Stimulated activated naive CD4-positive, alpha-beta T cell (primary cell): ENCODE data around the gene GPAT3.
"Not testable (repeated sequence)": the region's sequence is repeated elsewhere in the genome, so short reads cannot be mapped to it uniquely, and the experiment has no call there.

Experiments used
- DNase-seq, 6 experiments: peaks; one replicate each; lab custom pipeline; 2025; lab: John Stamatoyannopoulos, UW

The GPAT3 gene

GRCh38 chr4:83603129-83603528, 67.2 kb downstream of the GPAT3 start:
- DNase-seq: no peak

DNA sequence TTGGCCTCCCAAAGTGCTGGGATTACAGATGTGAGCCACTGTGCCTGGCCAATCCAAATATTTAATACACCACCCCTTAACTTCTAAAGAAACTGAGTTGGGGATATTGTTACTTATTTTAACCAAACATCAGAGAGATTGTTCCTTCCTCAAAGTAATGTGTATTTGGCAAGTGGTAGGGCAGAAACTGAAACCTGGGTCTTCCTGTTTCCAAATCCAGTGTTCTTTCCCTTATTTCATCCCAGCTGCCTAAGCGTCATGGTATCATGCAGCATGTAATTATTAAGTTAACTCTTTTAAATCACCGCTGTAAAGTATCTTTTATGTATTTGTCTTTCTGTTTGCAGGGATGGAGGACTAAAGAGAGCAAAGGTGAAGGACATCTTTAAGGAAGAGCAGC, 68.4 kb downstream of the GPAT3 start:
- no peak for DNase-seq

DNA sequence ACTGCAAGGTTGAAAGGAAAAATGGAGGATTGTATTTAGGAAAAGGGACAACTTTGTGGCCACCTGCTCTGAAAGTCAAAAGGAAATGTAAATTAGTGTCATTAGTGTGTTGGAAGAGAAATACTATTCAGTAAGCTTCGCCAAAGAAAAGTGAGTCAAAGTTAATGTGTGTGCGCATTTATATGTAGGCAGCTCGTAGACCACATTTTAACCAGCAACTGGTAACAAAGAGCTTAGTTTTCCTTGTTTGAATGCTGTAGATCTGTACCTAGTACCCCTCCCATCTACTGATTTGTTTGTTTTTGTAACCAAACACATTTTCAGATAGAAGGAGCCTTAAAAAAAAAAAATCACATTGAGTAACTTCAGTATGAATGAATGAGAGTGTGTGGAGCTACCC, 69.3 kb downstream of the GPAT3 start:
- no peak for DNase-seq

DNA sequence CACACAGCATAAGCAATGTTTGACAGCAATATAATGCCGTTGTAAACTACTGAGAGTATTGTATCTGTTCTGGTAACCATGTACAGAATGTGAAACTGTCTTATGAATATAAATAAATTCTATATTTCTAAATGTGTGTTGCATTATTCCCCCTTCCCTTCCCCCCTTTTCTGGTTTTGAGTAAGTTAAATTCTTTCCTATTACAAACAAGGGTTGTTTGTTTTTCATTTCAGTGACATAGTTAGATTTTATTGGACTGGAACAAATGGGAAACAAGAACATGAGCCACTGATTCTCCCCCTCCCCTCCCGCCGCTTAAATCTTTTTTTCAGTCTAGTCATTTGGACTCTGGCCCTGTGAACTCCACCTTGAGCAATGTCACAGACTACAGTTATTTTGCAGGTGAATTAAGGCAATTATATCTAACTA, 69.8 kb downstream of the GPAT3 start:
- no peak for DNase-seq

GRCh38 chr4:83606460-83606859, 70.6 kb downstream of the GPAT3 start:
- DNase-seq: no peak

DNA sequence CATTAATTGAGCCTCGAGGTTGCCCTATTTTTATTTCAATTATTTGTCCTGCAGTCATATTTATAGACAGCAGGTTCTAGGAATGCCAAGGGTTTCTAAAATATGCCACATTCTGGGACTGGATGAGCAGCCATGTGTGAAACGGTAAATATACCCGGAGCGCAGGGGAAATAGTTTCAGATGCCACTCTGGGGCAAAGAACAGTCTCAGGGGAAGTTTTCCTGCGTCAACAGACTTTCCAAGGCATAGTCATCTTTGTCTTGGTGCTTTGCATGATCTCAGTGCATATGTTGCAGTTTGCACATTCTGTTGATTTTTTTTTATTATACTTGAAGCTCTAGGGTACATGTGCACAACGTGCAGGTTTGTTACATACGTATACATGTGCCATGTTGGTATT, 71.0 kb downstream of the GPAT3 start:
- DNase-seq: no peak

DNA sequence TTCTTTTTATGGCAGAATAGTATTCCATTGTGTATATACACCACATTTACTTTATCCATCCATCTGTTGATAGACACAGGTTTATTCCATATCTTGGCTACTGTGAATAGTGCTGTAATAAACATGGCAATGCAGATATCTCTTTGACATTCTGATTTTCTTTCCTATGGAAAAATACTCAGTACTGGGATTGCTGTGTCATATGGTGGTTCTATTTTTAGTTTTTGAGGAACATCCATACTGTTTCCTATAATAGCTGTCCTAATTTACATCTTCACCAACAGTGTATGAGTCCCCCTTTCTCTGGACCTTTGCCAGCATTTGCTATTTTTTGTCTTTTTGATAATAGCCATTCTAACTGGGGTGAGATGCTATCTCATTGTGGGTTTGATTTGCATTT, 73.5 kb downstream of the GPAT3 start:
- DNase-seq: no peak

- DNase-seq: no peak
These were observed 74.8 kb downstream of the GPAT3 start for GRCh38 chr4:83610729-83611128.

DNA sequence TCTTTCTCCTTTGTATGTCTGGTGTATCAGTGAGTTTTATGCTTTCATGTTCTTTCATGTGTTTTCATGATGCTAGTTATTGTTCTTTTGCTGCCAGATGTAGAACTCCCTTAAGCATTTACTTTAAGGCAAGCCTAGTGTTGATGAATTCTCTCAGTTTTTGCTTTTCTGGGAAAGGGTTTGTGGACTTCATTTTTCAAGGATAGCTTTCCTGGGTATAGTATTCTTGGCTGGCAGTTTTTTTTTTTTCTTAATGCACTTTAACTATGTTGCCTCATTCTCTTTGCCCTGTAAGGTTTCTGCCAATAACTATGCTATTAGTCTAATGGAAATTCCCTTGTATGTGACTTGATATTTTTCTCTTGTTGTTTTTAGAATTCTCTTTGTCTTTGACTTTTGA, 77.1 kb downstream of the GPAT3 start:
- no peak for DNase-seq

- no peak for DNase-seq
These were observed 78.1 kb downstream of the GPAT3 start for GRCh38 chr4:83613994-83614393.

GRCh38 chr4:83616252-83616651, 80.3 kb downstream of the GPAT3 start:
- DNase-seq: no peak

DNA sequence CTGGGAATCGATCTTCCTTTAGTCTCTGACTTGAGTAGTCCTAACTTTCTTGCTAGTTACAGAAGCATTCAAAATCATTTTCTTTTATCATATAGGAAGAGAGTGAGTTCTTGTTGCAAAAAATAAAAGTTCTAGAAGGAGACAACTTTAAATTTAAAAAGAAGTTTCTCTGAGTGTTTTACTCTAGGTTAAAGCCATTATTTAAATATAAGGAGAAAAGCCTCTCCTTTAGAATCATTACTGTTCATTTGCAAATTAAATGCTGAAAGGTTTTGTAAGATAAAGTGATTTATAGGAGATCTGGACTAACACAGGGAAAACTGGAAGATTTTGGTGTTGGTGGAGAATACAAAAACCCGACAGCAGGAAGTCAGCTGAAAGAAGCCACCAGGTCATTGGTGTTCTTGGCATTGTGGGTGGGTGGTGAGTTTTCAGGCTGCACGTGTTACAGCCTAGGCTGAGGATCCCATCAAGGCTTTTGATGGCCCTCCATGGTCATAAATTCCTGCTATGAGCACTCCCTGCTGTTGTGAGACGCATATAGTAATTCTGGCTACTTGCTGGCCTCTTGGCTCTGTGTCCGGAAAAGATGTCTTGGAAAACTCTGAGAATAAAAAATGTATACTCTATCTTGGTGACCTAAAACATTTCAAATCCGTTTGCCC, 81.6 kb downstream of the GPAT3 start:
- no peak for DNase-seq

DNA sequence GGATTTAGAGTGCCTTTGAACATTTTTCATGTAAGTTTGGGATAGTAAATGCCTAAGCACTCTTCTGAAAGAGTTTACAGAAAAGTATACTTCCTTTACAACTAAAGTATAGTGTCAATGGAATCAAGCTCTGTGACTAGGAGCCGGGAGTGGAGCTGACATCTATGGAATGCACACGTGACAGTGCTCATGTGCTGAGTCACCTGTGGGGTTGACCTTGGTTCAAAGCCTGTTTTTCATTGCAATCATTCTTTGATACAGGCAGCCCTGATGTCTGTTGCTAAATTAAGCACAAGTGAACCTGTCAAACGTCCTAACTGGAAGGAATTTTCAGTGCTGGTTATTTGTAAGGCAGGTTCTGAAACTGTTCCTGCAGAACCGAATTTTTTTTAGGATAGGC, 82.5 kb downstream of the GPAT3 start:
- no peak for DNase-seq

GRCh38 chr4:83618991-83619645, 83.2 kb downstream of the GPAT3 start:
- no peak for DNase-seq

DNA sequence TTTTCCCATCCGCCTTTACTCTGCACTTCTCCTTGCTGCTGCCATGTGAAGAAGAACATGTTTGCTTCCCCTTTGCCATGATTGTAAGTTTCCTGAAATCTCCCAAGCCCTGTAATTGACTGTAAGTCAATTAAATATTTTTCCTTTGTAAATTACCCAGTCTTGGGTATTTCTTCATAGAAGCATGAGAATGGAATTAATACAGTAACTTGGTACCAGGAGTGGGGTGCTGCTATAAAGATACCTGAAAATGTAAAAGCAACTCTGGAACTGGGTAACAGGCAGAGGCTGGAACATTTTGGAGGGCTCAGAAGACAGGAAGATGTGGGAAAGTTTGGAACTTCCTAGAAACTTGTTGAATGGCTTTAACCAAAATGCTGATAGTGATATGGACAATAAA, 86.2 kb downstream of the GPAT3 start:
- not testable (repeated sequence) for DNase-seq

DNA sequence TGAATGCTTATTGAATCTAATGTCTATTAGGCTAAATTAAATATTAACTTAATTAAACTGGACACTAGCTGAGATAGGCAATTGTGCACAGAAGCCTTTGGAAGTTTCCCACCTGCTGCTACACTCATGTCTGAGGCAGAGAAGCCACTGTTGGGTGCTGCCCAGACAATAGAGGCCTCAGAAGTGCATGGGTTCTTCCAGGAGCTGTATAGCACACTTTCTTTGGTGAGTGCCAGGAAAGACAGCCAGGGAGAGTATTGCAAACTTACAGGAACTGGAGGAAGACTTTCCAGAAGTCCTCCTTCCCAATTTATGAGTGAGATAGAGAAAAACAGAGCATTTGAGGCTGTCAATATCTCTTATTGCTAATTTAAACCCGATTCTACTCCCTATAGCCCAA, 89.9 kb downstream of the GPAT3 start:
- DNase-seq: no peak

DNA sequence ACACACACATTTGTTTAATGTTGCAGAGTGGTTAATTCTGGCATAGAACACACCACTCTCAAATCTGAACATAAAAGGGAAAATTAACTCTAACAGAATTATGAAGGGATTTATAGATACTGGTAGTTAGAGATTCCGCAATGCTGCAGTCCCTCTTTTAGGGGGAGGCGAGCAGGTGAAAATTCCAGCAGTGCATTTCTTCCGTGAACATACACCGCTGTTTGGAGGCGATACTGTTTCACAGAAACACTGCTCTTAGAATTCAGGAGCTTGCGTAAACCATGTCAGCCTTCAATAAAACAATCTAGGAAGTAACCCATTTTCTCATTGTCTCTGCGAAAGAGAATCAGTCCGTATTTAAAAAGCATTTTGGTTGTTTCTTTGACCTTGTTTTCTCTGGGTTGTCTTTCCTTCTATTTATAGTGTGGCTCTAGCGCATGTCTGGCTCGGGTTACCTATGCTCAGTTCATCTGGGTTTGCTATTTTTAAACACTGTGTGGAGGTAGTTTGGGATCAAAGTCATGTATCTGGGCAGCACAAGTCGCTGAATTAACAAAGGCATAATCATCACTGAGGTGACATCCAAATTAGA, 90.4 kb downstream of the GPAT3 start:
- DNase-seq: no peak

GRCh38 chr4:83629945-83630721, 94.2 kb downstream of the GPAT3 start:
- DNase-seq: no peak

- DNase-seq: no peak
These were observed 95.2 kb downstream of the GPAT3 start for GRCh38 chr4:83631066-83631465.

DNA sequence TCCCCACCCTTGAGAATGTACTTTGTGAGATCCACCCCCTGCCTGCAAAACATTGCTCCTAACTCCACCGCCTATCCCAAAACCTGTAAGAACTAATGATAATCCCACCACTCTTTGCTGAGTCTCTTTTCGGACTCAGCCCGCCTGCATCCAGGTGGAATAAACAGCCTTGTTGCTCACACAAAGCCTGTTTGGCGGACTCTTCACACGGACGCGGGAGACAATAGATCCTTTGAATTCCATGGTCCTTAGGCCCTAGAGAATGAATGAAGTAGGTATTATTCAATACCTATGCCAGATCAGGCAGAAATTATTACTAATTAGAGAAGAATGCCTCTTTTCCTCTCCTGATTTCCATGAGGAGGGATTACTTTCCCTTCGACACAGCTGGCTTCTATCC, 101.0 kb downstream of the GPAT3 start:
- DNase-seq: no peak

GRCh38 chr4:83639849-83640493, 104.1 kb downstream of the GPAT3 start:
- DNase-seq: peak in 5 of 6 experiments; percentile 15 to 72 (median 19)

- DNase-seq: no peak
These were observed 107.1 kb downstream of the GPAT3 start for GRCh38 chr4:83643036-83643435.
